ENCODE measurements around the gene ASAP2.

DNA sequence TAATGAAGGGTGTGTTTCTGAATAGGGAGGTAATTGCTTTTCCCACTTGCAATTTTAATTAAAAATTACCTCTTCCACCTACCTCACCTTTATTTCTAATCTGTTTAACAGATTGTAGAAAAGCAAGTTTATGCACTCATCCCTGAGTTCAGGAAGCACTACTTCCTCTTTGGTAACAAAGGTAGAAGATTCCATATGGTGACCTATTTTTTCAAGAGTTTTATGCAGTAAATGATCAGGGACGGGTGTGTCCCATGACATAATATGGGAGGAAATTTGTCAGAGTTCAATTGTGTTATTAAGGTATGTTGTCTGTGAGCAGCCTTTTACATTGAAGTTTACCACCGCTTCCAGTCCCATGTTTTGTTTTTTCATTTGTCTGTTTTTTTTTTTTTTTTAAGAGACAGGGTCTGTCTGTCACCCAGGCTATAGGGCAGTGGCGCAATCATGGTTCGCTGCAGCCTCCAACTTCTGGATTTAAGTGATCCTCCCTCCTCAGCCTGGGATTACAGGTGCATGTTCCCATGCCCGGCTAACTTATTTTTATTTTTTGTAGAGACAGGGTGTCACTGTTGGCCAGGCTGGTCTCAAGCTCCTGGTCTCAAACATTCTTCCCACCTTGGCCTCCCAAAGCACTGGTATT lies 68.2 kb downstream of the ASAP2 start:
- TF ChIP-seq, protein P1, sequence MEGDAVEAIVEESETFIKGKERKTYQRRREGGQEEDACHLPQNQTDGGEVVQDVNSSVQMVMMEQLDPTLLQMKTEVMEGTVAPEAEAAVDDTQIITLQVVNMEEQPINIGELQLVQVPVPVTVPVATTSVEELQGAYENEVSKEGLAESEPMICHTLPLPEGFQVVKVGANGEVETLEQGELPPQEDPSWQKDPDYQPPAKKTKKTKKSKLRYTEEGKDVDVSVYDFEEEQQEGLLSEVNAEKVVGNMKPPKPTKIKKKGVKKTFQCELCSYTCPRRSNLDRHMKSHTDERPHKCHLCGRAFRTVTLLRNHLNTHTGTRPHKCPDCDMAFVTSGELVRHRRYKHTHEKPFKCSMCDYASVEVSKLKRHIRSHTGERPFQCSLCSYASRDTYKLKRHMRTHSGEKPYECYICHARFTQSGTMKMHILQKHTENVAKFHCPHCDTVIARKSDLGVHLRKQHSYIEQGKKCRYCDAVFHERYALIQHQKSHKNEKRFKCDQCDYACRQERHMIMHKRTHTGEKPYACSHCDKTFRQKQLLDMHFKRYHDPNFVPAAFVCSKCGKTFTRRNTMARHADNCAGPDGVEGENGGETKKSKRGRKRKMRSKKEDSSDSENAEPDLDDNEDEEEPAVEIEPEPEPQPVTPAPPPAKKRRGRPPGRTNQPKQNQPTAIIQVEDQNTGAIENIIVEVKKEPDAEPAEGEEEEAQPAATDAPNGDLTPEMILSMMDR (IDR thresholded peaks at IDR 0.05) = no peak
- TF ChIP-seq EZH2 (IDR thresholded peaks at IDR 0.05; ENCODE audit: borderline replicate concordance, insufficient read depth, low read depth, low read length, poor library complexity, severe bottlenecking) = no peak
